Measurements from ENCODE around the gene PRDM7.

- no peak for TF ChIP-seq CTCF (IDR thresholded peaks at IDR 0.05)
- no peak for TF ChIP-seq POLR2A (IDR thresholded peaks at IDR 0.05)
Observed at GRCh38 chr16:90055371-90055770, 21.8 kb downstream of the PRDM7 start.
